ENCODE results near the gene ACSBG1. TPM values are rescaled to one million over a fixed set of nuclear protein-coding genes. Genes with fewer than 3 reads are reported as not detected.

Gene ACSBG1
- total and polyA plus RNA-seq, 4 donors, result 0.47 to 7.9 (median 2.5) TPM

DNA sequence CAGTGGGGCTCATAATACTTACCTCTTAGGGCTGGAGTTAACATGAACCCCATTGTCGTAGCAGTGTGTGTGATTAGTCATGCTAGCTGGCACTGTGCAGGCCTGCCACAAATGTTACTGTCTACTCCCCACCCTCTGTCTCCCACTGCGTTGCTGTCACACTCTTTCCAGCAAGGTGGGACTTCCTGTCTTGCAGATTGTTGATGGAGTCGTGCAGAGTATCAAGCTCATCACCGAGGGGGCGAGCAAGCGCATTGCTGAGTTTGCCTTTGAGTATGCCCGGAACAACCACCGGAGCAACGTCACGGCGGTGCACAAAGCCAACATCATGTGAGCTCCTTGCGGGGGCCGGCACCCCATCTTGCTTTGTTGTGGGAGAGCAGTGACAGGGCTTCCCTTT lies 72.3 kb downstream of the ACSBG1 start:
- TF ChIP-seq, protein P1, sequence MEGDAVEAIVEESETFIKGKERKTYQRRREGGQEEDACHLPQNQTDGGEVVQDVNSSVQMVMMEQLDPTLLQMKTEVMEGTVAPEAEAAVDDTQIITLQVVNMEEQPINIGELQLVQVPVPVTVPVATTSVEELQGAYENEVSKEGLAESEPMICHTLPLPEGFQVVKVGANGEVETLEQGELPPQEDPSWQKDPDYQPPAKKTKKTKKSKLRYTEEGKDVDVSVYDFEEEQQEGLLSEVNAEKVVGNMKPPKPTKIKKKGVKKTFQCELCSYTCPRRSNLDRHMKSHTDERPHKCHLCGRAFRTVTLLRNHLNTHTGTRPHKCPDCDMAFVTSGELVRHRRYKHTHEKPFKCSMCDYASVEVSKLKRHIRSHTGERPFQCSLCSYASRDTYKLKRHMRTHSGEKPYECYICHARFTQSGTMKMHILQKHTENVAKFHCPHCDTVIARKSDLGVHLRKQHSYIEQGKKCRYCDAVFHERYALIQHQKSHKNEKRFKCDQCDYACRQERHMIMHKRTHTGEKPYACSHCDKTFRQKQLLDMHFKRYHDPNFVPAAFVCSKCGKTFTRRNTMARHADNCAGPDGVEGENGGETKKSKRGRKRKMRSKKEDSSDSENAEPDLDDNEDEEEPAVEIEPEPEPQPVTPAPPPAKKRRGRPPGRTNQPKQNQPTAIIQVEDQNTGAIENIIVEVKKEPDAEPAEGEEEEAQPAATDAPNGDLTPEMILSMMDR (IDR thresholded peaks at IDR 0.05; ENCODE audit: control extremely low read depth, extremely low read depth), result no peak
- no peak for DNase-seq
- WGBS, 2 donors, result 91 to 94% methylated on average over 13 of the region's 13 CpGs

DNA sequence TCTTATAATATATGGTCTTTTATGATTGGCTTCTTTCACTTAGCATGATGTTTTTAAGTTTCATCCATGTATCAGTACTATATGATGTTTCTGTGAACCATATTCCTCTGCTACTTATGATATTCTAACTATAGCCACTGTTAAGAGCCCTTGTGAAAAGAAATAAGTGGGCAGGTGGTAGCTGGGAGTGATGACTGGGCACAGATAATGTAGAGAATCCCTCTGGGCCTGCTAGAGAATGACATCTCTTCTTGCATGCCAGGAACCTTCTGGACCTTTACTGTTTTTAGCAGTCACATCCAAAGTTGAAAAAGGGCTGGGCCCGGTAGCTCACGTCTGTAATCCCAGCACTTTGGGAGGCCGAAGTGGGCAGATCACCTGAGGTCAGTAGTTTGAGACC lies 75.0 kb downstream of the ACSBG1 start:
- DNase-seq (no peak), ATAC-seq (ENCODE audit: insufficient read depth, low FRiP score) (no peak)
- WGBS, 2 donors, result 97 to 99% methylated on average over 3 of the region's 3 CpGs
- H3K9me3 ChIP-seq (ENCODE audit: control insufficient read depth in 4 of 4, insufficient read depth in 3 of 4, low read length in 3 of 4), result no peaks in the 10 kb centered on the region
- no peak overlapping the region for H3K4me3 ChIP-seq
- no peaks in the 10 kb centered on the region for H3K27me3 ChIP-seq (ENCODE audit: control insufficient read depth in 3 of 3, insufficient read depth in 3 of 3, low read length in 2 of 3)
- H3K36me3 ChIP-seq (ENCODE audit: control insufficient read depth in 4 of 4, insufficient read depth in 4 of 4, low read length in 4 of 4), result peaks cover 17 to 44% (median 24%) of the 10 kb centered on the region in 4 donors
- no peak overlapping the region for H3K9ac ChIP-seq (ENCODE audit: insufficient read depth in 1 of 2, low read length in 2 of 2)
- H3K27ac ChIP-seq (ENCODE audit: low read depth in 1 of 2, low read length in 1 of 2), result no peak overlapping the region
- H3K4me1 ChIP-seq (ENCODE audit: control insufficient read depth in 5 of 5, insufficient read depth in 5 of 5, low read length in 5 of 5), result peaks cover 0 to 10% (median 5%) of the 10 kb centered on the region in 5 donors
- TF ChIP-seq, protein P1 (IDR thresholded peaks at IDR 0.05; ENCODE audit: control extremely low read depth, extremely low read depth), result no peak

More for the DNA sequence above, 72.3 kb downstream of the ACSBG1 start:
- H3K4me1 ChIP-seq (ENCODE audit: control insufficient read depth in 5 of 5, insufficient read depth in 5 of 5, low read length in 5 of 5), result no peaks in the 10 kb centered on the region
- peaks cover 27 to 40% (median 32%) of the 10 kb centered on the region in 4 donors for H3K36me3 ChIP-seq (ENCODE audit: control insufficient read depth in 4 of 4, insufficient read depth in 4 of 4, low read length in 4 of 4)
- H3K4me3 ChIP-seq, result no peak overlapping the region
- H3K9ac ChIP-seq (ENCODE audit: insufficient read depth in 1 of 2, low read length in 2 of 2), result no peak overlapping the region
- no peaks in the 10 kb centered on the region for H3K27me3 ChIP-seq (ENCODE audit: control insufficient read depth in 3 of 3, insufficient read depth in 3 of 3, low read length in 2 of 3)
- no peak overlapping the region for H3K27ac ChIP-seq (ENCODE audit: low read depth in 1 of 2, low read length in 1 of 2)
- peaks cover 0 to 2% (median 0%) of the 10 kb centered on the region in 4 donors for H3K9me3 ChIP-seq (ENCODE audit: control insufficient read depth in 4 of 4, insufficient read depth in 3 of 4, low read length in 3 of 4)
- ATAC-seq (ENCODE audit: insufficient read depth, low FRiP score), result no peak

DNA sequence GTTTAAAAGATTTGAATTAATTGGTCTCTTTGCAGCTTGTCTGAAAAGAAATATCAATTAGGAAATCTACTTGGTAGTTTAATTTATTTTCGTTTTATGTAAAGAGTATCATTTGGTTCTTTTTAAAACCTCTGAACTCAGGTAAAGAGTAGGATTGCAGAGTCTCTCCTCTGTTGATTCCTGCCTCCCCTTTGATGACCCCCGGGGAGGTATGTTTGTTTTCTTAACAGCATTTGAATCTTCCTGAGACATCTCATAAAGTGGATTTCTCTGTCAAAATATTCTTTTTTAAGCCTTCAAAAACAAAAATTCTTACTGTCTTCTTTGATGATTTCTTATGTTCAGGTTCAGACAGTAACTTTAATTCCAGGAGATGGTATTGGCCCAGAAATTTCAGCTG lies 77.2 kb downstream of the ACSBG1 start:
- 36 to 68% methylated on average over 2 of the region's 2 CpGs for WGBS, 2 donors
- TF ChIP-seq, protein P1 (IDR thresholded peaks at IDR 0.05; ENCODE audit: control extremely low read depth, extremely low read depth), result no peak
- H3K4me1 ChIP-seq (ENCODE audit: control insufficient read depth in 5 of 5, insufficient read depth in 5 of 5, low read length in 5 of 5), result peaks cover 2 to 15% (median 5%) of the 10 kb centered on the region in 5 donors

DNA sequence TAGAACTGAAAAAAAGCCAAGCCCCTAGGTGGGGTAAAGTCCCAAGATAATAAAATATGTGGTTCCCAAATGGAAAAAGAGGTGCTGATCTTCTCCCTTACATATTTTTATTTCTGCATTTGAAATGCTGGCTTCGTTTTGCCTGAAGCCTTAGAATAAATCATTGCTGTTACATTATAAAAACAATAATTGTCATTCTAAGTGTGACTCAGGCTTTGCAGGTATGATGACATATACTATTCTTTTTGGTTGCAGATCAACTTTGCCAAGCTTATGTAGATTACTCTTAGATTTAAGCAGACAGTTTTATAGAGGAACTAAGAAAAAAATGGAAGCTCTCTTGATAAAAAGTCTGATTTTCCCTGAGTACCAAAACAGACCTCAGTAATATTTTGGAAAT lies 77.7 kb downstream of the ACSBG1 start:
- peaks cover 2 to 15% (median 5%) of the 10 kb centered on the region in 5 donors for H3K4me1 ChIP-seq (ENCODE audit: control insufficient read depth in 5 of 5, insufficient read depth in 5 of 5, low read length in 5 of 5)
- DNase-seq, result no peak
- no peaks in the 10 kb centered on the region for H3K9me3 ChIP-seq (ENCODE audit: control insufficient read depth in 4 of 4, insufficient read depth in 3 of 4, low read length in 3 of 4)
- no peaks in the 10 kb centered on the region for H3K27me3 ChIP-seq (ENCODE audit: control insufficient read depth in 3 of 3, insufficient read depth in 3 of 3, low read length in 2 of 3)
- H3K27ac ChIP-seq (ENCODE audit: low read depth in 1 of 2, low read length in 1 of 2), result no peak overlapping the region
- TF ChIP-seq, protein P1 (IDR thresholded peaks at IDR 0.05; ENCODE audit: control extremely low read depth, extremely low read depth), result no peak
- ATAC-seq (ENCODE audit: insufficient read depth, low FRiP score), result no peak
- 71 to 74% methylated on average over 1 of the region's 1 CpG for WGBS, 2 donors
- peaks cover 1 to 35% (median 13%) of the 10 kb centered on the region in 4 donors for H3K36me3 ChIP-seq (ENCODE audit: control insufficient read depth in 4 of 4, insufficient read depth in 4 of 4, low read length in 4 of 4)
- H3K4me3 ChIP-seq, result no peak overlapping the region
- no peak overlapping the region for H3K9ac ChIP-seq (ENCODE audit: insufficient read depth in 1 of 2, low read length in 2 of 2)

More for the DNA sequence above, 77.2 kb downstream of the ACSBG1 start:
- Histone ChIP-seq H3K36me3 (ENCODE audit: control insufficient read depth in 4 of 4, insufficient read depth in 4 of 4, low read length in 4 of 4) (peaks cover 7 to 35% (median 18%) of the 10 kb centered on the region in 4 donors), H3K27me3 (ENCODE audit: control insufficient read depth in 3 of 3, insufficient read depth in 3 of 3, low read length in 2 of 3) (no peaks in the 10 kb centered on the region), H3K27ac (ENCODE audit: low read depth in 1 of 2, low read length in 1 of 2) (no peak overlapping the region), H3K4me3 (no peak overlapping the region), H3K9ac (ENCODE audit: insufficient read depth in 1 of 2, low read length in 2 of 2) (no peak overlapping the region), H3K9me3 (ENCODE audit: control insufficient read depth in 4 of 4, insufficient read depth in 3 of 4, low read length in 3 of 4) (no peaks in the 10 kb centered on the region)
- ATAC-seq (ENCODE audit: insufficient read depth, low FRiP score) (no peak), DNase-seq (no peak)

Measured in lung (tissue), 12 donors.